HTERT RPE-1 (cell line): ENCODE data around the gene HS3ST6.
"Not testable (repeated sequence)": the region's sequence is repeated elsewhere in the genome, so short reads cannot be mapped to it uniquely, and the experiment has no call there.

Experiments
- in situ Hi-C: fragments of 300-500 bp; cut with MboI; formaldehyde crosslinking; loops from 4 replicates; pipeline ENCODE4 v1.14.3; 2020; ENCODE audit warnings: low sequenced_read_pairs

The HS3ST6 gene

DNA sequence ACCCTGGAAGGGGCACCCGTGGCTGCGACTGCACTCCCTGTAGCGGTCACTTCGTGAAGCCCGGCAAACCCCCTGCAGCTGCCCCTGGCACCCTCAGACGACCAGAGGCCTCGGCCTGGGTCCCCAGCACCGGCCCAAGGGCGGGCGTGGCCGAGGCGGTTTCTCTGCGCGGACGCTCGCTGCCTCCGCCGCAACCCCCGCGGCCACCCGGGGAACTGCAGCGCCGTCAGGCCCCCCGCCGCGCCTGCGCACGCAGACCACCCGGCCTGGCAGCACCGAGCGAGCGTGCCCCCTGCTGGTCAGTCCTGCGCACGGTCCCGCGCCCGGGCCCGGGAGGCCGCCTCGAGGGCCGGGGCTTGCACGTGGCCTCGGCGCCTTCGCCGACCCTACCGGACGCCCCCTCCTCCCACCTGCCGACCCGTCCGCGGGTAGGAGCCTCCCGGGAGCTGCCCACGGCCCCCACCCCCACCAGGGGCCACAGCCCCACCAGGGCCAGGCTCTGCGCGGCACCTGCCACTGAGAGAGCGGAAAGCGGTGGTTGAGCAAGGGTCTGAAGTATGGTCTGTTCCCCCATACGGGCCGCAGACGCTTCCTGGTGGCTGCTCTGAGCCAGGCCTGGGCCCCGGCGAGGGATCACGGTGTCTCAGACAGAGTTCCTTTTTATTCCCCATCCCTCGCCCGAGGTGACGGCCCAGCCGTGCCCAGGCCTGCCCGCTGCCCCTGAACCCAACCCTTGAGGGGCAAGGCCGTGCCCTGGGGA, 11.5 kb upstream of the HS3ST6 start:
- in situ Hi-C loops: no loop called here

DNA sequence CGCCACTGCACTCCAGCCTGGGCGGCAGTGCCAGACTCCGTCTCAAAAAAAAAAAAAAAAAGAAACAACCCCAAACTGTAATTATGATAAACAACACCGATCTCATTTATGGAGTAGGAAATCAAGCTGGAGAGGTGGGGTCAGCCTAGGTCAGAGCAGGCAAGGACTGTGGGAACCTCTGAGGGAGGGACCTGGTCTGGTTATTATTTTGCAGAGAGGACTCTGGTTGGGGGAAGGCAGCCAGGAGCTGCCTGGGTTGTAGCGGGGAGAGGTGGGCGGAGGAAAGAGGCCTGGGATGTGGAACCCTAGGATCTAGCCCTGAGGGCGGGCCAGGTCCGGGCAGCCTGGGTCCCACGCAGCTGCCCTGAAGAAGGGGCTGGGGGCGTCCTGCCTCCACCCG, 10.9 kb upstream of the HS3ST6 start:
- in situ Hi-C loops: no loop called here

DNA sequence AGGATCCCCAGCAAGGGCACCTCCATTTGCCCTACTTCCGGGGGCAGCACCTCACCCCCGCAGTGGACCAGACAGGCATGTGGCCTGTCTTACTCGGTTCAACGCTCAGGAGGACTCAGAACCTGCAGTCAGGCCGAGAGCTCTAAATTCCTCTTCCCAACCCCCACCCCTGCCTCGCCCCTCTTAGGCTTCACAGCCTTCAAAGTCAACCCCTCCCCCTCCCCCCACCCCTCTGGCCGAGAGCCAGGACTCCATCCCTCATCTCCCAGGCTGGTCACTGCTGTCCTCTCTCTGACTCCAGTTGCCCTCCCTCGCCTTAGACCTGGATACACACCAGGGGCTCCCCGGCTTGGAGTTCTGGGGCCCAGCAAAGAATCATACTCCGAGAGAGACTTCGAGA, 8.1 kb upstream of the HS3ST6 start:
- in situ Hi-C loops: no loop called here

DNA sequence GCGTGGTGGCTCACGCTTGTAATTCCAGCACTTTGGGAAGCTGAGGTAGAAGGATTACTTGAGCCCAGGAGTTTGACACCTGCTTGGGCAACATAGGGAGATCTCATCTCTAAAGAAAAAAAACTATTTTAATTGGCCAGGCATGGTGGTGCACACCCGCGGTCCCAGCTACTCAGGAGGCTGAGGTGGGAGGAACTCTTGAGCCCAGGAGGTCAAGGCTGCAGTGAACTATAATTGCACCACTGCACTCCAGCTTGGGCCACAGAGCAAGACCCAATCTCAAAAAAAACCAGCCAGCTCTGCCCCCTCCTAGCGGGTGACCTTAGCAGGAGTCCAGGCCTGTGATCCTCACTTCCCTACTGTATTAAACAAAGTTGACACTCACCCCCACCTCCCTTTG, 5.9 kb upstream of the HS3ST6 start:
- in situ Hi-C loops: no loop called here

DNA sequence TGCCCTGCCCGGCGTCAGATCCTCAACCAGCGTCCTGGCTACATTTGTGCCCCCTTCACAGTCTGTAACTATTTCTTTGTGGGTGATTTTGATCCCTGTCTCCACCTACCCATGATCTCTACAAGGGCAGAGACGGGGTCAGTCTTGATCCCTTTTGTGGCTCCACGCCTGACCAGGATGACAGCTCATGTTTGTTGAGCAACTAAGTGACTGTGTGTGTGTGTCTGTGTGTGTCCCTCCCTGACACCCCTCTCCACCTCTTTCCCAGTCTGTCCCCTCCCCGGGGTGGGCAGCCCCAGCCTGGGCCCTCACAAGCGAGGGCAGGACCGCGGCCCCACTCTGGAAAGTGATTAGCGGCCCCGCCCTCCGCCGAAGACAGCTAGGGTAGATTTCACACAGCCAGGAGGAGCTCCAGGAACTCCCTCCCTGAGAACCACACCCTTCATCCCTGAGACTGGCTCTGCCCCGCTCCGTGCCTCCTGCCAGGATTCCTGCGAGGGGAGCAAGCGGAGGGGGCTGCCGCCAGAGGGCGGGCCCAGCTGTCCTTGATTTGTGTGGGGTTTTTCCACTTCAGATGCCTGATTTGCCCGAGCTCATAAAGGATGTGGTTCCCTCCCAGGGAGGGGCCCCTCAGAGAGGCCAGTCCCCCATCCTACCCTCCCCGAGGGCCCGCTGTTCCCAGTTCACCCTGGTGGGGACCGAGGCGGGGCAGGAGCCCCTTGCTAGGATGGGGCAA, 5.3 kb upstream of the HS3ST6 start:
- in situ Hi-C loops: no loop called here

DNA sequence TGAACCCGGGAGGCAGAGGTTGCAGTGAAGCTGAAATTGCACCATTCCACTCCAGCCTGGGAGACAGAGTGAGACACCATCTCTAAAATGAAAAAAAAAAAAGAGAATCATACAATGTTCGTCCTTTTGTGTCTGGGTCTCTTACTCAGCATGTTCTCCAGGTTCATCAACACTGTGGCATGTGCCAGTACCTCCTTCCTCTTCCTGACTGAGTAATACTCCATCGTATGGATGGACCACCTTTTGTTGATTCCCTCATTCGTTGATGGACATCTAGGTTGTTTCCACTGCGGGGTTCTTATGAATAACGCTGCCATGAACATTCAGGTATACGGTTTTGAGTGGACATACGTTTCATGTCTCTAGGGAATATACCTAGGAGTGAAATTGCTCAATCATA, 4.1 kb upstream of the HS3ST6 start:
- in situ Hi-C loops: no loop called here

DNA sequence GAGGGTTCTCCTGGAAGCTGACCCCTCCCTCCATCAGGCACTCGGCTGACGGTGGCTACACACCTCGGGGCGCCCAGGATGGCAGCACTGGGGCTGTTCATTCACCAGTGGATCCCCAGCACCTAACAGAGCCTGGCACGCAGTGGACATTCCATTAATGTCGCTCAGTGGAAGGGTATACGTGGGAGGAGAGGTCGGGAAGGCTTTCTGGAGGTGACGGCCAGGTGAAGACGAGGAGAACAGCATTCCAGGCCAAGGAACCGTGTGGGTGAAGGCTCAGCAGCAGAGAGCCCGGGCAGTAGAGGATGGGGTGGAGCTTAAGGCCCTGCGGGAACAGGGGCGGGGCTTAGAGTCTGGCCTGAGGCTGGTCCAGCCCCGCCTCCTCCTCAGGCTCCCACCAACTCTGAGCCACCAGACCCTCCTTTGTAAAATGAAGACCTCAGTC, 2.5 kb upstream of the HS3ST6 start:
- in situ Hi-C loops: no loop called here

DNA sequence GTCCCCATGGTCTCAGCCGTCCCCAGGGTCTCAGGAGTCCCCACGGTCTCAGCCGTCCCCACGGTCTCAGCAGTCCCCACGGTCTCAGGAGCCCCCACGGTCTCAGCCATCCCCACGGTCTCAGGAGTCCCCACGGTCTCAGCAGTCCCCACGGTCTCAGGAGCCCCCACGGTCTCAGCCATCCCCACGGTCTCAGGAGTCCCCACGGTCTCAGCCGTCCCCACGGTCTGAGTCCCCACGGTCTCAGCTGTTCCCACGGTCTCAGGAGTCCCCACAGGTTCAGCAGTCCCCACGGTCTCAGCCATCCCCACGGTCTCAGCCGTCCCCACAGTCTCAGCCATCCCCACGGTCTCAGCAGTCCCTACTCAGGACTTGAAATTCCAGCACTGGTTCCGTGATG, 1.9 kb upstream of the HS3ST6 start:
- in situ Hi-C loops: not testable (repeated sequence)

DNA sequence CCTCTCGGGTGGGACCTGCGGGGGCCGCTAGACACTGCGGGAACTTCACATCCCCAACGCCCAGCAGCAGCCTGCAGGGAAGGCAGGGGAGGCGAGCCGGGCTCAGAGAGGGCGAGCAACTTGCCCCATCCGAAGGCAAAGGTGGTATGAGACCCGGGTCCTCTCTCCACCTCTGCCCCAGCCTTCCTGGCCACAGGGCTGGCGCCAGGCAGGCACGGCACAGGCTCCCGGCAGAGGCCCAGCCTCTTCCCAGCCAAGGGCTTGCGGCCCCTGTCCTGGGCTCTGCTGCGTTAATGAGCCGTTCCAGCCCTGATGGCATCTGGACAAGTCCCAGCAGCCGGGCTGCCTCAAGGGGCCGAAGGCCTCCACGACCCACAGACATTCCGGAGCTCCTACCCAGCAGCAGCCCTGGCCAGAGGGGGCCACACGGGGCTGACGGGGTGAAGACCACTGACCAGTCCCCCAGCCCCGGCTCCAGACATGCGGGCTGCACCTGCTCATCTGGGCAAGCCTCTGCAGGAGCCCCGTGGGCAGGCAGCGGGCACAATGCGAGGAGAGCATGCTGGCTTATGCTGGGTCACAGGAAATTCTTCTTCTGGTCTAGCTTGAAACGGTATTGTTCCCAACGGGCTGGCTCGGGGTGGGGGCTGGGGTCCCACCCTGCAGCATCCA, 1.2 kb upstream of the HS3ST6 start:
- in situ Hi-C loops: no loop called here

DNA sequence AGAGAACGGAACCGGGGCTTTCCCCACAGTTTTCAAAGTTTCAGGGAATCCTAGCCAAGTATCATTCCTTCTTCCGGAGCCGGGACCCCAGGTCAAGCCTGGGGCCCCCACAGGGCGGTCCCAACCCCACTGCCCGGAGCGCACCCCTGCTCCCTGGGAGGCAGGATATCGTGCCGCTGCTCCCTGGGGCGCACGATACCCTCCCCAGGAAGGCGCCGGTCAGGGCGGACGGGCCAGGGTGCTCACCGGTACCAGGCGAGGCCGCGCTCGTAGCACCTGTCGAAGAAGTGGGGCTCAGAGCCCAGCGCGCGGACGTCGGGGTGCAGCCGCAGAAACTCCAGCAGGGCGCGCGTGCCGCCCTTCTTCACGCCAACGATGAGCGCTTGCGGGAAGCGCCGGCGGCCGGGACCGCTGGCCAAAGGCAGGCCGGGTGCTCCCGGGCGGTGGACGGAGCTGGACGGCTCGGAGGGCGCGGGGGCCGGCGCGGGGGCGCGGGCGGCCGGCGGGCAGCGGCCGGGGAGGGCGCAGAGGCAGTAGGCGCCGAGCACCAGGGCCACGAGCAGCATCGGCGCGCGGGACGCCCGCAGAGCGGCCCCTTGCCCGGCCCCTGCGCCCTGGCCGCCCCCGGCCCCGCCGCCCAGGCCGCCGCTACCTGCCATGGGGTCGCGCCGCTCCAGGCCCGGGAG, 407 bp downstream of the HS3ST6 start:
- in situ Hi-C loops: no loop called here

DNA sequence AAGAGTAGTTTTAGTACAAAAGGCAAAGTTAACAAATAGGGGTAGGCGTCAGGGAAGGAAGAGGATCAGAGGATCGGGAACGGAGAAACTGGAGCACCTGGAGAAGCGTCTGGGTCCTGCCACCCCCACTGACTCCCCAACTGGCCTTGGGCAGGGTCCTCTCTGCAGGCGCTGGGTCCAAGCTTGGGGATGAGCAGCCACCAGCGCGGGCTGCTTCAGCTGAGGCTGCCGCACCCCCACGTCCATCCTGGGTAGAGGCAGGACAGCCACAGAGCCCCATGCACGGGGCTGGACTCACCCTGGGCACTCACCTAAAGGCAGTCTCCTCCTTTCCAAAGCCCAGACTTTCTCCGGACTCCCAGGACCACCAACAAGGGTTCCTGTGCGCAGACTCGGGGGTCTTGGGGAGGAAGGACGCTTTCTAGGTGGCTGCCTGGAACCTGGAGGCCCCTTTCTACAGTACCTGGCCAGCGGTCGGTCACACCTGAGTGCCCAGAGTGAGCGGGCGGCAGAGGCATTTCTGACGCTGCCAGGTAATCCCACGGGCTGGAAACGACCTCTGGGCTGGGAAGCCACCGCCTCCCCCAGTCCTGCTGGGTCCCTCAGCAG, 1.1 kb downstream of the HS3ST6 start:
- in situ Hi-C loops: no loop called here

DNA sequence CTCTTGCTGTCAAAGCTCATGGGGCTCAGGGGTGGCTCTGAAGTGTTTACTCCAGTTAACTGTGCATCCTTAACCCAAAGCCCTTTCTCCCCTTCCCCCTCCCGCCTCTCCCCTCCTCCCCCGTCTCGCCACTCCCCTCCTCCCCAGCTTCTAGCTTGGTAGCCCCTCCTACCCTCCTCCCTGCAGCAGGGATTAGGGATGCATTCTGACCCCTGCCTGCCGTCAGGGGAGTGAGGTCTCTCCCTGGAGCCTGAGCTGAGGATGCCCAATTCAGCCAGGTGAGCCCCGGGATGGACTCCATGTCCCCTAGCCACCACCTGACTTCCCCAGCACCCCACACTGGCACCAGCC, 1.6 kb downstream of the HS3ST6 start:
- in situ Hi-C loops: no loop called here

DNA sequence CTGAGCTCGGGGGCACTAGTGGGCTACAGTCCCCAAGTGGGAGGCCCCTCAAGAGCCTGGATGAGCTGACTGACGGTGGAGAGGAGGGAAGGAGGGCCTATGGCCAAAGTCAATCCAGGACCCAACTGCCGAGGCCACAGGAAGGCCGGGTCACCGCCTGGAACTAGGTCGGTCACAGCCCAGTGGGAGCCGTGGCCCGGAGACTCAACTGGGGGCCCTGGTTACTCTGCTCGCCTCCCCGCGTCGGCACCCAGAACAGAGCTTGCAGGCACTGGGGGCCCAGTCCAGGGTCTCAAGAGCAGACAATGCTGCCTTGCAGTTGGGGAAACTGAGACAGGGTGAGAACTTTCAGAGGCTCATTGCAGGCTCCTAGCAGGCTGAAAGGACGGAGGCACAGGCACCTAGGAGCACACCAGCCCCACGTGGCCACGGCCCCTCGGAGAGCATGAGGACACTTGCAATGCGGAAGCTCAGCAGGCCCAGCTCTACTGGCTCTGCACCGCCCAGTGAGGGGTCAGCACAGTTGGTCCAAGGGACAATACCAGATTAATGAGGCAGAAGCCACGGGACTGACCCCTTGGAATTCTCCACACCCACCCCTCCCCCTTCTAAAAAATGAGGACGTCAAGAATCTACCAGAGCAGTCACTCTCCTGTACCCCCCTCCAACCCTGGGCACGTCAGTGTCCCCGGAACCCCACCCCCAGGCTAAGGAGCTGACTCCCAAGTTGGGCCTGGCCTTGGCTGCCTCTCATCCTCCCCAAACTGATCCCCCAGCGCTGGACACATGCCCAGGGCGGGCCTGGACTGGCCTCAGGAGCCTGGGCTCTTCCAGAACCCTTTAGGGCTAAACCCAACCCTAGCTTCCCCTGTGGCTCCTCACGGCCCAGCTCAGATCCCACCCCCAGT, 2.2 kb downstream of the HS3ST6 start:
- in situ Hi-C loops: no loop called here

DNA sequence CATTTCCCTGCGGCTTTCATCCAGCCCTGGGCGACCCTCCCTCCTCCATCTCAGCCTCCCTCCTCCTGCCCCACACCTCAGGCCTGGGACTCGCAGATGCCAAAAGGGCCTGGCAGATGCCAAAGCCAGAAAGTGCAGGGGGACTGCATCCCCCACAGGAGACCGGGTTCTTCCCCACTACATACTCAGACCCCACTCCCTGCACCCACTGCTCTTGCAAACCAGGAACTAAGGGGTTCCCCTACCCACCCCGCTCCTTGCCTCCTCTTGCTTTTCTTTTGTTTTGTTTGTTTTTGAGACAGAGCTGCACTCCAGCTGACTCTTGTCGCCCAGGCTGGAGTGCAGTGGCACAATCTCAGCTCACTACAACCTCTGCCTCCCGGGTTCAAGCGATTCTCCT, 3.2 kb downstream of the HS3ST6 start:
- in situ Hi-C loops: no loop called here

DNA sequence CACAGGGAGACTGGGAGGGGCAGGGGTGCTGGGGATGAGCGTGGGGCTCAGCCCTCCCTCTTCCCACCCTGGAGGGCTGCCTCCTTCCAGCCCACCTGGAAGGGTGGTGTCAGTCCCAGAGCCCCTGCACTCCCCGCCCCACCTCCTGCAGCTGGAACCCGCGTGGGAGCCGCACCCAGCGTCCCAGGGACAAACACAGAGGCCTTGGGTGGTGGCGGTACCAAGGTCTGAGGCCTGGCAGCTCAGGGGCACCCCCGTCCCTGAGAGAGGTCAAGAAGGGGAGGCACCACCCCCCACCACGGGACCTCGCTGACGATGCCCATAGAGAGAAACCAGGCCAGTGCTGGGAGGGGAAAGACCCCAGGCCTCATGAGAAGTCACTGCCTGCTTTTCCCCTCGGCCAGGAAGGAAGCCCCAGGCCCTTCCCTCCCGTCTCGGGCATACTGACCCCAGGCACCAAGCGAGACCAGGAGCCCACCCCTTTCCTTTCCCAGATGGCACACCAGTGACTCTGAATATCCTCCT, 4.1 kb downstream of the HS3ST6 start:
- in situ Hi-C loops: no loop called here

DNA sequence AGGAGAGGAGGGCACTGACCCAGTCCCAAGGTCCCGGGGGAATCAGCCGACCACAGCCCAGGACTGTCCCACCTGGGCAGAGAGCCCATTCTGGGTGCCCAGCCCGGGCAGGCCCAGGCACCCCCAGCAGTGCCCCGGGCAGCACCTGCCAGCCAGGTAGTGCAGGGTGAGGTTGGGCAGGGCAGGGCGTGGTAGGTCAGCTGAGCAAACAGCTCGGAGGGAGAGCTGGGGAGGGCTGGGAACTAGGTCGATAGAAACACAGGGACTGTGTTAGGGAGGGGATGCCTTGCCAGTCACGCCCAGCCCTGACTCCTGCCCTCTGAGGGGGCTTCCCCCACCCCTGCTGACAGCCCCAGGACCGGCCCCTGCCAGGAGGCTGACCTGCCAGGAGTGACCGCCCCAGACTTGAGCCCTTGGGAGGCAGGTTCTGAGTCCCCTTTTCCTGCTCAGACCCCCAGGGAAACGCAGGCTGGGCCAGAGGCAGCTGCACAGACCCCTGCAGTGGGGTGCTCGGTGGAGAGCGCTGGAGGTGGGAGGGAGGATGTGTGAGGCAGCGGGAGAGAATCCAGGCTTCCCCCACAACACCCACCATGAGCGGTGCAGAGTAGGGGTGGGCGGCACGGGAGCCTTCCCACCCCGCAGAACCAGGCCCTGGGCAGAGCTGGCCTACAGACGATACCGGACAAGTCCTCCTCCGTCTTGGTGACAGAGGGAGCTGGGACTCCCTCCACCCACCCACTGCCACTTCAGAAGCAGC, 4.7 kb downstream of the HS3ST6 start:
- in situ Hi-C loops: no loop called here

DNA sequence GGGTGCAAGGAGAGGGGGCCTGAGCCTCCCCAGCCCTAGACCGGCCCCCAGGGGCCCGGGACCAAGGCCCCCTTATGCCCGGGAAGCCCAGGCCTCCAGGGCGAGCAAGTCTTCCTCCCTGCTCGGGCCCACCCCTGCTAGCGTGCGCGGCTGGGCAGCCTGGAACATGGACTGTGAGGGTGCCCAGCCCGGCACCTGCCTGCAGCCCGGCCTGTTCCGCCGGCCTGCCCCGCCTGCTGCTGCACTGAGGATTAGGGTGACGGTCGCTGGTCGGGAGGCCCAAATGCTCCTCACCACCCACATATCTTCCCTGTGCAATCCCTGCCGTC, 6.0 kb downstream of the HS3ST6 start:
- in situ Hi-C loops: no loop called here

DNA sequence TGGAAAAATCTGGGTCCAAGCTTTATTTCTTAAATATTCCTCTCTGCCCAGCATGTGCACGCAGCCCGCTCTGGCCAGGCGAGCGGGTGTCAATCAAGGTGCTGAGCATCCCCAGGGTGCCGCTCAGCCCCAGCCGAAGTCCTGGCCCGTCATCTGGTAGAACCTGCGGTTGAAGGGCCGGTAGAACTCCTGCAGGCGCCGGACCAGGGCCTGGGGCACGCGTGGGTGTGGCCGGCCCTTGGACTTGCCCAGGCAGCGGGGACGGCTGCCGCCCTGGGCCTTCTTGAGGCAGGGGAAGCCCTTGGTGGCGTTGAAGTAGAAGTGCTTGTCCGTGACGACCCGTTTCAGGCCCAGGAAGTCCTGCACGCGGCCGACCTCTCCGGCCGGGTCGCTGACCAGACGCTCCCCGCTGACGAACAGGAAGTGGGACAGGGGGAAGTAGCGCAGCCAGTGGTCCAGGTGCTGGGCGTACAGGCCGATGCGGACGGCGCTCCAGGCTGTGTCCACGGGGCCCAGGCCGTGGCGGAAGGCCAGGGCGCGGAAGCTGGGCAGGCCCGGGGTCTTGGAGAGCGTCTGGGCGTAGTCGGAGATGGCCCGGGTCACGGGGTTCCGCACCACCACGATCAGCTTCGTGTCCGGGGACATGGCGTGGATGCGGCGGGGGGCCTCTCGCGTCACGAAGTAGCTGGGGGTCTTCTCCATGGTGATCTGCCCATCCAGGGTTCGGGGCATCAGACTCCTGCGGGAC, 6.6 kb downstream of the HS3ST6 start:
- in situ Hi-C loops: no loop called here
